ENCODE measurements around the gene OR4F3. TPM values are rescaled to one million over a fixed set of nuclear protein-coding genes. Genes with fewer than 3 reads are reported as not detected.
"Not testable (repeated sequence)": the region's sequence is repeated elsewhere in the genome, so short reads cannot be mapped to it uniquely, and the experiment has no call there.

Gene OR4F3
- not detected for total RNA-seq
- long read RNA-seq = 0 reads

GRCh38 chr5:181366968-181367367 is at the start of gene OR4F3:
TSS of gene OR4F3 (plus strand) at chr5:181367268.
- not testable (repeated sequence) for H3K9me3 ChIP-seq

More at GRCh38 chr5:181366968-181367367, at the start of gene OR4F3:
- DNase-seq; H3K27ac ChIP-seq; intact Hi-C loops (cut with DNase I); ATAC-seq; H3K4me3 ChIP-seq; H3K4me1 ChIP-seq; H3K27me3 ChIP-seq; H3K36me3 ChIP-seq: not testable (repeated sequence)

Other genes starting within 250 kb of the OR4F3 start
- gene OR2V1, start 236.1 kb upstream of the OR4F3 start, total RNA-seq = not detected
- not detected for gene OR2V2, start 219.7 kb upstream of the OR4F3 start, total RNA-seq
- gene TRIM7, start 162.1 kb upstream of the OR4F3 start, total RNA-seq = 4.9 TPM
- 26.9 TPM for gene TRIM41, start 144.0 kb upstream of the OR4F3 start, total RNA-seq
- 1,155 TPM for gene RACK1, start 123.4 kb upstream of the OR4F3 start, total RNA-seq
- 16.3 TPM for gene TRIM52, start 106.1 kb upstream of the OR4F3 start, total RNA-seq

Data from upper lobe of right lung (tissue), 1 donor.